Activated B cell treated with CpG ODN at 0.5 μM for 24 hours (primary cell): ENCODE results near the gene OMP. TPM values are rescaled to one million over a fixed set of nuclear protein-coding genes. Genes with fewer than 3 reads are reported as not detected.
"Not testable (repeated sequence)": the region's sequence is repeated elsewhere in the genome, so short reads cannot be mapped to it uniquely, and the experiment has no call there.

ENCODE experiments used
- ATAC-seq: fragments of 200-7000 bp; cut with Tn5 transposase; one replicate; pipeline ENCODE4 v1.10.0; 2021; ENCODE audit warnings: low read depth, mild to moderate bottlenecking, moderate library complexity
- CTCF ChIA-PET: fragments of 350-600 bp; sonication (Branson Sonifier 250); formaldehyde crosslinking; loops from one replicate; lab custom pipeline; 2021; ENCODE audit warnings: antibody characterized with exemption; lab: Charles Lee
- POLR2A ChIA-PET: fragments of 350-600 bp; sonication (Branson Sonifier 250); formaldehyde crosslinking; loops from one replicate; lab custom pipeline; 2021; ENCODE audit warnings: antibody characterized with exemption; lab: Charles Lee
- DNase-seq: peaks from one replicate; pipeline ENCODE4 v3.0.0; 2022
- H3K27ac Mint-ChIP-seq: one replicate; pipeline ENCODE4 v1.8.0; 2020; ENCODE audit warnings: mixed read lengths
- H3K27me3 Mint-ChIP-seq: one replicate; pipeline ENCODE4 v1.8.0; 2021; ENCODE audit warnings: mixed read lengths
- H3K36me3 Mint-ChIP-seq: one replicate; pipeline ENCODE4 v1.8.0; 2021; ENCODE audit warnings: low read depth, mixed read lengths
- H3K4me1 Mint-ChIP-seq: one replicate; pipeline ENCODE4 v1.8.0; 2021; ENCODE audit warnings: mixed read lengths
- H3K4me3 Mint-ChIP-seq: one replicate; pipeline ENCODE4 v1.8.0; 2020; ENCODE audit warnings: mild to moderate bottlenecking, mixed read lengths
- H3K9me3 Mint-ChIP-seq: one replicate; pipeline ENCODE4 v1.8.0; 2020; ENCODE audit warnings: mixed read lengths
- intact Hi-C: fragments of 100-400 bp; cut with micrococcal nuclease; formaldehyde crosslinking; loops from one replicate; pipeline ENCODE4 v1.15.1; 2024
- total RNA-seq: library from RNA; stranded (reverse); gene quantifications from 2 replicates; pipeline ENCODE4 v1.2.3, GENCODE V29; 2022
- TF ChIP-seq, protein P1 (sequence below): fragments of 200-600 bp; IDR thresholded peaks from one replicate; pipeline ENCODE4 v1.8.0; 2022; ENCODE audit warnings: antibody characterized with exemption, mild to moderate bottlenecking

The OMP gene
- total RNA-seq, 1 donor from 2014 or later, result not detected

- Mint-ChIP-seq H3K4me3 (no peak overlapping the region), H3K4me1 (no peaks in the 10 kb centered on the region), H3K9me3 (peaks cover 6% of the 10 kb centered on the region), H3K27me3 (no peaks in the 10 kb centered on the region), H3K27ac (no peak overlapping the region), H3K36me3 (no peaks in the 10 kb centered on the region)
- ATAC-seq, result no peak
- TF ChIP-seq, protein P1, sequence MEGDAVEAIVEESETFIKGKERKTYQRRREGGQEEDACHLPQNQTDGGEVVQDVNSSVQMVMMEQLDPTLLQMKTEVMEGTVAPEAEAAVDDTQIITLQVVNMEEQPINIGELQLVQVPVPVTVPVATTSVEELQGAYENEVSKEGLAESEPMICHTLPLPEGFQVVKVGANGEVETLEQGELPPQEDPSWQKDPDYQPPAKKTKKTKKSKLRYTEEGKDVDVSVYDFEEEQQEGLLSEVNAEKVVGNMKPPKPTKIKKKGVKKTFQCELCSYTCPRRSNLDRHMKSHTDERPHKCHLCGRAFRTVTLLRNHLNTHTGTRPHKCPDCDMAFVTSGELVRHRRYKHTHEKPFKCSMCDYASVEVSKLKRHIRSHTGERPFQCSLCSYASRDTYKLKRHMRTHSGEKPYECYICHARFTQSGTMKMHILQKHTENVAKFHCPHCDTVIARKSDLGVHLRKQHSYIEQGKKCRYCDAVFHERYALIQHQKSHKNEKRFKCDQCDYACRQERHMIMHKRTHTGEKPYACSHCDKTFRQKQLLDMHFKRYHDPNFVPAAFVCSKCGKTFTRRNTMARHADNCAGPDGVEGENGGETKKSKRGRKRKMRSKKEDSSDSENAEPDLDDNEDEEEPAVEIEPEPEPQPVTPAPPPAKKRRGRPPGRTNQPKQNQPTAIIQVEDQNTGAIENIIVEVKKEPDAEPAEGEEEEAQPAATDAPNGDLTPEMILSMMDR, result no peak
- no peak for DNase-seq
- intact Hi-C loops, result loop anchor here (10.0 kb wide), 1 partner anchor 415 kb away; the partner anchor contains the start of gene PAK1
- POLR2A ChIA-PET, result no interaction called here
- CTCF ChIA-PET, result no interaction called here
Observed at GRCh38 chr11:77060234-77060633, 42.4 kb upstream of the OMP start.

- H3K27me3 Mint-ChIP-seq, H3K27ac Mint-ChIP-seq, DNase-seq, H3K9me3 Mint-ChIP-seq, CTCF ChIA-PET, ATAC-seq, H3K4me1 Mint-ChIP-seq, H3K4me3 Mint-ChIP-seq, POLR2A ChIA-PET, H3K36me3 Mint-ChIP-seq: not testable (repeated sequence)
- intact Hi-C loops, result loop anchor here (10.0 kb wide), 1 partner anchor 414 kb away; the partner anchor contains the start of gene PAK1
Observed at GRCh38 chr11:77061258-77061657, 41.4 kb upstream of the OMP start.

GRCh38 chr11:77062924-77063323 is 39.7 kb upstream of the OMP start:
- no peaks in the 10 kb centered on the region for H3K27me3 Mint-ChIP-seq
- no peak overlapping the region for H3K4me3 Mint-ChIP-seq
- DNase-seq (no peak), ATAC-seq (no peak)
- TF ChIP-seq, protein P1, result no peak
- intact Hi-C loops, result loop anchor here (10.0 kb wide), 1 partner anchor 412 kb away; the partner anchor contains the start of gene PAK1
- CTCF ChIA-PET, result interaction anchor here (1.2 kb wide), 1 partner anchor 15 kb away, joined by 3 read pairs; no protein-coding TSS in a partner anchor
- H3K27ac Mint-ChIP-seq, result no peak overlapping the region
- H3K9me3 Mint-ChIP-seq, result peaks cover 3% of the 10 kb centered on the region
- POLR2A ChIA-PET, result no interaction called here
- H3K4me1 Mint-ChIP-seq, result peaks cover 10% of the 10 kb centered on the region
- H3K36me3 Mint-ChIP-seq, result no peaks in the 10 kb centered on the region

DNA sequence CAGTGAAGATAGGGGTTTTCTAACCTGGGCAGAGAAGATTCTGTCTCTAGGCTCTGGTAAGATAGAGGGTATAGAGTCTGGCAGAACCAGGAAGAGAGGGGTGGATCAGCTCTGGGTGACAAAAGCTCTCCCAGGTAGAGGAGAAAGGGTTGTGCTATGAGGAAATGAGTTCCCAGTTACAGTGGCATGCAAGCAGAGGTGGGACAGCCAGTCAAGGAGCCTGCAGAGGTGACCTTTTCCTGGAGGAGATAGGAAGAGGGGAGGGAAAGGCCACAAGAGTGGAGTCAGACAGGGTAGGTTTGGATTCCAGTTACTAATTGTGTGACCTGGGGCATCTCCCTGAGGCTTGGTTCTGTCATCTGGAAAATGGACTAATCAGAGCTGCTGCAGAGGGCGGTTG is 39.2 kb upstream of the OMP start:
- Mint-ChIP-seq H3K4me1 (peaks cover 10% of the 10 kb centered on the region), H3K27ac (no peak overlapping the region), H3K27me3 (no peaks in the 10 kb centered on the region), H3K36me3 (no peaks in the 10 kb centered on the region), H3K9me3 (peaks cover 3% of the 10 kb centered on the region), H3K4me3 (peak overlapping the region; percentile 6)
- TF ChIP-seq, protein P1, result no peak
- ChIA-PET POLR2A (no interaction called here), CTCF (interaction anchor here (1.2 kb wide), 1 partner anchor 16 kb away, joined by 3 read pairs; no protein-coding TSS in a partner anchor)
- no peak for ATAC-seq
- intact Hi-C loops, result loop anchor here (10.0 kb wide), 1 partner anchor 411 kb away; the partner anchor contains the start of gene PAK1
- DNase-seq, result no peak

DNA sequence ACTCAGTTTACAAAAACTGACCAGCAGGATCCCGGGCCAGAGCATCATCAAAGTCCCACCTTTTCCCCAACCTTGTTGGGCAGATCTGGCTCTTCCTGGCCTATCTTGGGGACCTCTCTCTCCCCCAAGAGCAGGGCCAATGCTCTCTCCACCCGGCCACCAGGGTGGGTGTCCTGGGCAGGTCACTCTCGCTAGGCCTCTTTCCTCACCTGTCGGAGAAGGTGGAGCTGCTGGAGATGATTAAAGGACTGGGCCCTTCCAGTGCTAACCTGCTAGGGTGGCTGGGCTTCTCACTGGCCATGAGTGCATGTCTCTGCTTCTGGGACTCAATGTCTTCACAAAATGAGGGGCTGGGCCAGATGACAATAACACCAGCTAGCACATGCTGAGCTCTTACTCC is 38.8 kb upstream of the OMP start:
- CTCF ChIA-PET, result no interaction called here
- ATAC-seq (no peak), DNase-seq (no peak)
- Mint-ChIP-seq H3K27ac (no peak overlapping the region), H3K27me3 (no peaks in the 10 kb centered on the region), H3K36me3 (no peaks in the 10 kb centered on the region), H3K9me3 (peaks cover 3% of the 10 kb centered on the region), H3K4me3 (no peak overlapping the region), H3K4me1 (peaks cover 10% of the 10 kb centered on the region)
- TF ChIP-seq, protein P1, result no peak
- intact Hi-C loops, result loop anchor here (10.0 kb wide), 1 partner anchor 411 kb away; the partner anchor contains the start of gene PAK1
- POLR2A ChIA-PET, result no interaction called here
